Dendritic cell treated with granulocyte-macrophage colony-stimulating factor and Interleukin-4, amounts not matched to agents 40 ng/mL and 50 ng/mL, for 4 days (primary cell): ENCODE data around the gene CNTNAP5.

Experiments
- H3K27ac Mint-ChIP-seq: one replicate; pipeline ENCODE4 v1.8.0; 2022; ENCODE audit warnings: mild to moderate bottlenecking, mixed read lengths
- H3K27me3 Mint-ChIP-seq: one replicate; pipeline ENCODE4 v1.8.0; 2022; ENCODE audit warnings: mild to moderate bottlenecking, mixed read lengths
- H3K36me3 Mint-ChIP-seq: one replicate; pipeline ENCODE4 v1.8.0; 2022; ENCODE audit warnings: low read depth, mixed read lengths
- H3K4me1 Mint-ChIP-seq: one replicate; pipeline ENCODE4 v1.8.0; 2022; ENCODE audit warnings: low read depth, mixed read lengths
- H3K4me3 Mint-ChIP-seq: one replicate; pipeline ENCODE4 v1.8.0; 2022; ENCODE audit warnings: mild to moderate bottlenecking, moderate library complexity, mixed read lengths
- H3K9me3 Mint-ChIP-seq: one replicate; pipeline ENCODE4 v1.8.0; 2022; ENCODE audit warnings: mixed read lengths
- intact Hi-C: fragments of 100-400 bp; cut with micrococcal nuclease; formaldehyde crosslinking; loops from one replicate; pipeline ENCODE4 v1.15.0; 2022

Gene CNTNAP5

DNA sequence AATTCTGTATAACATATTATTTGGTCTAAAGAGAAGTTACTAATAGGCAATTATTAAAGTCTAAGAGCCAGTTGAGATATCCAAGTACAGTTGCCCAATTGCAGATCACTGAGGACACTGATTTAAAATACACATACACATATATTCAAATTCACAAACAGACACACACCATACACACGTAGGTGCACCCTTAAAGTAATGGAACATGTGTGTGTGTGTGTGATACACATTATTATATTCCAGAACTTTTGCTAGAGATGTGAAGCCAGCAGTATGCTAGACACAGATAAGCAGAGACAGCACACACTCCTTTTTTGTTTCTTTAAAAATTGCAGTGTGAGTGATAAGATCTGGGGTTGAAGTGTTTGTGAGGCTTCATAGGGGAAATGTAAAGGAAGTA lies 292.5 kb downstream of the CNTNAP5 start:
- Mint-ChIP-seq H3K4me3 (no peak overlapping the region), H3K9me3 (no peaks in the 10 kb centered on the region), H3K27me3 (no peaks in the 10 kb centered on the region), H3K4me1 (no peaks in the 10 kb centered on the region), H3K36me3 (no peaks in the 10 kb centered on the region), H3K27ac (no peak overlapping the region)
- intact Hi-C loops: no loop called here

- Mint-ChIP-seq H3K27ac (no peak overlapping the region), H3K27me3 (no peaks in the 10 kb centered on the region), H3K36me3 (no peaks in the 10 kb centered on the region), H3K9me3 (peaks cover under 1% of the 10 kb centered on the region), H3K4me3 (no peak overlapping the region), H3K4me1 (no peaks in the 10 kb centered on the region)
- intact Hi-C loops: no loop called here
These were observed 293.8 kb downstream of the CNTNAP5 start for GRCh38 chr2:124318913-124319312.

- Mint-ChIP-seq H3K36me3 (no peaks in the 10 kb centered on the region), H3K9me3 (peaks cover 7% of the 10 kb centered on the region), H3K27ac (no peak overlapping the region), H3K27me3 (no peaks in the 10 kb centered on the region), H3K4me3 (no peak overlapping the region), H3K4me1 (no peaks in the 10 kb centered on the region)
- intact Hi-C loops: no loop called here
These were observed 294.5 kb downstream of the CNTNAP5 start for GRCh38 chr2:124319577-124319976.

DNA sequence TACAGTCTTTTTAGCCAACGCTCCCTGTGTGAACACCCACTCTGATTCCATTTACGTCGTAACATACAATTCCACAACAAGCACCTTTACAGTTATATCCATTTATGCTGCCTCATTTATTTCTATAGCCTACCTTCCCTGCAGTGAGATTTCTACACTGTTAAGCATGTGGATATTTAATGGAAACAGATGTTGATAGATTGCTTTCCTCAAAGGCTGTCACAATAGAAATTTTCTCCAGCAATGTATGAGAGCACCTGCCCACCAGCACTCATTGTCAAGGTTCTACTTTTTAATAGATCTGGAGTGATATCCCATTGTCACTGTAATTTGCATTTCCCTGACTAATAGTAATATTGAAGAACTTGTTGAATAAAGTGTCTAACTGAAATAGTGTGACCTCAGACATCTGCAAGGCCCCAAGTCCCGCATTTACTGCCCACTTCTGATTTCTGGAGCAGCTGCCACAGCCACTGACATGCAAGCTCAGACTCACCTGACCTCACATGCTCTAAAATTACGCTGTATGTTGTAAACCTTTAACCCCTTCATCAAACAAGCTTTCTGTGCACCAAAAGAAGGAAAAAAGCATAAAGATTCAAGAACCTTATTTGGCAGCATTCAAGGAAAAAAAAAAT lies 295.1 kb downstream of the CNTNAP5 start:
- H3K27me3 Mint-ChIP-seq: no peaks in the 10 kb centered on the region
- peaks cover 8% of the 10 kb centered on the region for H3K9me3 Mint-ChIP-seq
- no peaks in the 10 kb centered on the region for H3K4me1 Mint-ChIP-seq
- H3K4me3 Mint-ChIP-seq: no peak overlapping the region
- no peak overlapping the region for H3K27ac Mint-ChIP-seq
- no peaks in the 10 kb centered on the region for H3K36me3 Mint-ChIP-seq
- intact Hi-C loops: no loop called here

- intact Hi-C loops: no loop called here
- H3K27ac Mint-ChIP-seq: no peak overlapping the region
- no peaks in the 10 kb centered on the region for H3K27me3 Mint-ChIP-seq
- peaks cover 8% of the 10 kb centered on the region for H3K9me3 Mint-ChIP-seq
- H3K4me3 Mint-ChIP-seq: no peak overlapping the region
- no peaks in the 10 kb centered on the region for H3K4me1 Mint-ChIP-seq
- no peaks in the 10 kb centered on the region for H3K36me3 Mint-ChIP-seq
These were observed 298.2 kb downstream of the CNTNAP5 start for GRCh38 chr2:124323321-124323720.

GRCh38 chr2:124325667-124326440 lies 300.8 kb downstream of the CNTNAP5 start:
- Mint-ChIP-seq H3K27ac (no peak overlapping the region), H3K36me3 (no peaks in the 10 kb centered on the region), H3K4me3 (no peak overlapping the region), H3K9me3 (peaks cover 8% of the 10 kb centered on the region), H3K4me1 (no peaks in the 10 kb centered on the region), H3K27me3 (no peaks in the 10 kb centered on the region)
- intact Hi-C loops: no loop called here

- no peak overlapping the region for H3K4me3 Mint-ChIP-seq
- peaks cover 8% of the 10 kb centered on the region for H3K9me3 Mint-ChIP-seq
- H3K27me3 Mint-ChIP-seq: no peaks in the 10 kb centered on the region
These were observed 302.2 kb downstream of the CNTNAP5 start for GRCh38 chr2:124327303-124327702.

DNA sequence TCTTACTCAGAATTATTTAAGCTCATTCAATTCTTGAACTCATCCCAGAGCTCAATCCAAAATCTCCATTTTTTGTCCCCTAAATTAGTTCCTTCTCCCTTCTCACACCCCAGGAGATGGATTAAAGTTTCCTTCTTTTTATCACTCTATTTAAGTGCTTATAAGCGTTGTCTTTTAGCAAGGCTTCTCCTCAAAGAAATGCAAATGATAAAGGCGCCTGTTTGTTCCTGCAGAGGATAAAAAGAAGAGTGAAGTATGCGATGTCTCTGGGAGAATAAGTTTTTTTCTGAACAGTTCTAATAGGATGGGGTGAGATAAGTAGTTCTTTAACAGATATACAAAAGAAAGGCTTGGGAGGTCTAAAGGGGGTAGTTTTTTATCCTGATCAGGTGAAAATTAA lies 303.3 kb downstream of the CNTNAP5 start:
- no peak overlapping the region for H3K27ac Mint-ChIP-seq
- intact Hi-C loops: no loop called here
- no peaks in the 10 kb centered on the region for H3K27me3 Mint-ChIP-seq
- no peaks in the 10 kb centered on the region for H3K4me1 Mint-ChIP-seq
- H3K9me3 Mint-ChIP-seq: peaks cover 8% of the 10 kb centered on the region
- H3K4me3 Mint-ChIP-seq: no peak overlapping the region
- H3K36me3 Mint-ChIP-seq: no peaks in the 10 kb centered on the region

More at GRCh38 chr2:124327303-124327702, 302.2 kb downstream of the CNTNAP5 start:
- intact Hi-C loops: no loop called here
- Mint-ChIP-seq H3K4me1 (no peaks in the 10 kb centered on the region), H3K36me3 (no peaks in the 10 kb centered on the region), H3K27ac (no peak overlapping the region)

DNA sequence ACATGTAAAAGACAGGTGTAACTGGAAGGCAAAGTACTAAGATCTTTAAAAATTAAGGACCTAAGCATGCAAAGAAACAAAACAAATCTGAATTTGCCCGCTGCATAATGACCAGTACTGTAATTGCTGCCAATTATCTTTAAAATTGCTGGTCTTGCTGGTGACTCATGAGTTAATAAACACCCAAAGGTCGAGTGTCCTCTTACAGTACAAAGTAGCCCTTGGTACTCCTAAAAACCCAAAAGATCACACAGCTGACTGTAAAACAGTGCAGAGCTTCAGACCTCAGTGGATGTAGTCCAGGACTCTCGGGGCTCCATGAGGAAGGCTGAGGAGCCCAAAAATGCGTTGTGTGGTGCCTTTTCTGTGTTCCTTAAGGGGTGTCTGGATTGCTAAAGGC lies 308.7 kb downstream of the CNTNAP5 start:
- no peak overlapping the region for H3K27ac Mint-ChIP-seq
- H3K27me3 Mint-ChIP-seq: no peaks in the 10 kb centered on the region
- no peaks in the 10 kb centered on the region for H3K36me3 Mint-ChIP-seq
- H3K4me3 Mint-ChIP-seq: no peak overlapping the region
- no peaks in the 10 kb centered on the region for H3K4me1 Mint-ChIP-seq
- intact Hi-C loops: no loop called here
- peaks cover 8% of the 10 kb centered on the region for H3K9me3 Mint-ChIP-seq

- Mint-ChIP-seq H3K4me3 (no peak overlapping the region), H3K27ac (no peak overlapping the region), H3K36me3 (no peaks in the 10 kb centered on the region), H3K9me3 (peaks cover 20% of the 10 kb centered on the region), H3K27me3 (no peaks in the 10 kb centered on the region), H3K4me1 (no peaks in the 10 kb centered on the region)
- intact Hi-C loops: no loop called here
These were observed 310.0 kb downstream of the CNTNAP5 start for GRCh38 chr2:124335058-124335457.

- Mint-ChIP-seq H3K36me3 (no peaks in the 10 kb centered on the region), H3K27me3 (no peaks in the 10 kb centered on the region), H3K9me3 (peaks cover 23% of the 10 kb centered on the region), H3K4me3 (no peak overlapping the region), H3K4me1 (no peaks in the 10 kb centered on the region), H3K27ac (no peak overlapping the region)
- intact Hi-C loops: no loop called here
These were observed 314.6 kb downstream of the CNTNAP5 start for GRCh38 chr2:124339709-124340108.

DNA sequence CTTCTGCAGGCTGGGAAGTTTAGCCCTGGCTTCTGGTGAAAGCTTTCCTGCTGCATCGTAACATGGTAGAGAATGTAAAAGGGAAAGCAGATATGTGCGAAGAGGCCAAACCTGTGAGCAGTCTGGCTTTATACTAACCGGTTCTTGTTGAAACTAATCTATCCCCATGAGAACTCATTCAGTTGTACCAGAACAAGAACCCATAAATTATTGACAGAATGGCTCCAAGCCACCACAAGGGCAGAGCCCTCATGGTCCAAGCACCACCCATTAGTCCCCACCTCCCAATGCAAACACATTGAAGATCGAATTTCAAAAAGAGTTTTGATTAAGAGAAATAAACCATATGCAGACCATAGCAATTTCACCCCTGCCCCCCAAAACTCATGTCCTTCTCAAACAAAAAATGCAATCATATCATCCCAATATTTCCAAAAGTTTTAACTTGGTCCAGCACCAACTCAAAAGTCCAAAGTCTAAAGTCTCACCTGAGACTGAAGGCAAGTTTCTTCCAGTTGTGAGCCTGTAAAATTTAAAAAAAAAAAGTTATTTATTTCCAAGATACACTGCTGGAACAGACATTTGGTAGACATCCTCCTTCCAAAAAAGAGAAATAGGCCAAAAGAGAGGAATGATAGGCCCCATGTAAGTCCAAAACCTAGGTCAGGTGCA lies 318.9 kb downstream of the CNTNAP5 start:
- Mint-ChIP-seq H3K27me3 (no peaks in the 10 kb centered on the region), H3K9me3 (peaks cover 15% of the 10 kb centered on the region), H3K4me3 (no peak overlapping the region), H3K4me1 (no peaks in the 10 kb centered on the region), H3K36me3 (no peaks in the 10 kb centered on the region), H3K27ac (no peak overlapping the region)
- intact Hi-C loops: no loop called here

DNA sequence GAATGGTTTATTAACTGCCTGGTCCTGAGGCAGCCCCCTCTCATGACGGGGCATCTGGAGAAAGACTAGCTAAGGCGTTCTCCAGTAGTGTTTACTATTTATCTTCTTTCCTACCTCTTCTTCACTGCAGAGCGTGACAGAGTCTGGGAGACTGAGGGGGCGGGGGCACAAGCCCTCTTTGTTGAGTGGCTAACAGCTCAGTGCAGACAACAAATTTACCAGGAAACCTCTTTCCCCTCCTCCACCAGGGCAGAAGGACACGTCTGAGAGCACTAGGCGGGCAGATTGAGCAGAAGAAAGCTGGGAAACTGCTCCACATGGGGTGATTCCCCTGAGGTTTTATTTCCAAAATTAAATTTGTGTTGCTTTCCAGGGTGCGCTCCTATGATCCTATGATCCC lies 322.1 kb downstream of the CNTNAP5 start:
- Mint-ChIP-seq H3K4me3 (no peak overlapping the region), H3K27me3 (no peaks in the 10 kb centered on the region), H3K4me1 (no peaks in the 10 kb centered on the region), H3K36me3 (no peaks in the 10 kb centered on the region), H3K27ac (no peak overlapping the region), H3K9me3 (peaks cover 18% of the 10 kb centered on the region)
- intact Hi-C loops: no loop called here

DNA sequence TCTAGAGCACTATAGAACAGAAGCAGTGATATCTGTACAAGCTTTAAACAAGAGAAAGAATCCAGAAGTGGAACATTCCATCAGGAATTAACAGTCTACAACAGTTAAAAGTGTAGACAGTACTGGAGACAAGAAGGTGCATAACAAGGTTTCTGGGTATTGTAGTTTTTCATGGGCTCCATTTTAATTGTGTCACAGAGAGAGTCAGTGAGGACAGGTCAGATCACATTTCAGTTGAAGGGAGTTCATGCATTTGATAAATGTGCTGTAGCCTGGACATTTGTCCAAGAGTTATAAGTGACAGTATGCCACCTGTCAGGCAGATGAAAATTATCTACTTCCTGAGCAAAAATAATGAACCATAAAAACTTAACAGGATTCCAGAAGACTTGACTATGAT lies 328.6 kb downstream of the CNTNAP5 start:
- H3K9me3 Mint-ChIP-seq: peaks cover 18% of the 10 kb centered on the region

More for the DNA sequence above, 328.6 kb downstream of the CNTNAP5 start:
- H3K27ac Mint-ChIP-seq: no peak overlapping the region
- intact Hi-C loops: no loop called here
- no peaks in the 10 kb centered on the region for H3K27me3 Mint-ChIP-seq
- H3K4me1 Mint-ChIP-seq: no peaks in the 10 kb centered on the region
- H3K4me3 Mint-ChIP-seq: no peak overlapping the region
- no peaks in the 10 kb centered on the region for H3K36me3 Mint-ChIP-seq
